ENCODE data around the gene CHRDL2. TPM values are rescaled to one million over a fixed set of nuclear protein-coding genes. Genes with fewer than 3 reads are reported as not detected.

CHRDL2 gene
- total and polyA plus RNA-seq, 2 of the 4 experiments (the other 2 are of a cell fraction): 0.80 TPM; not detected in 1

GRCh38 chr11:74756571-74756970, 25.3 kb upstream of the CHRDL2 start:
- Histone ChIP-seq H2AK9ac (replicated peaks; ENCODE audit: low read depth, low read length, poor library complexity) (no peak overlapping the region), H4K20me1 (ENCODE audit: insufficient read depth, low read length) (peaks cover 20% of the 10 kb centered on the region), H3K9ac (ENCODE audit: low read depth, low read length) (no peak overlapping the region), H3K27ac (ENCODE audit: insufficient read depth, low read length) (no peak overlapping the region), H2BK15ac (ENCODE audit: low read depth, low read length) (peak overlapping the region; percentile 16; the same call in 1 of the 3 replicates), H3K4me2 (ENCODE audit: low read depth, low read length) (no peak overlapping the region), H3K9me3 (ENCODE audit: control insufficient read depth, insufficient read depth, low read length) (no peaks in the 10 kb centered on the region), H2BK20ac (ENCODE audit: low read depth, low read length) (peak overlapping the region; percentile 34; the same call in 1 of the 2 replicates), H3K36me3 (ENCODE audit: control insufficient read depth, insufficient read depth, low read length) (no peaks in the 10 kb centered on the region), H2AK5ac (ENCODE audit: low read depth, low read length) (peak overlapping the region; percentile 90; the same call in 1 of the 2 replicates), H2BK120ac (ENCODE audit: low read depth, low read length) (peak overlapping the region; percentile 27; the same call in 1 of the 2 replicates), H3K14ac (replicated peaks; ENCODE audit: low read depth, low read length) (peak overlapping the region; percentile 45; the same call in 1 of the 2 replicates), H3K56ac (ENCODE audit: extremely low read depth, insufficient read depth, low read length) (no peak overlapping the region), H4K91ac (ENCODE audit: insufficient read depth, low read depth, low read length) (no peak overlapping the region), H4K8ac (ENCODE audit: low read depth in 2 of 2, low read length in 2 of 2) (no peak overlapping the region), H3K23ac (ENCODE audit: low read depth, low read length) (peak overlapping the region; percentile 75; the same call in 1 of the 2 replicates), H2BK5ac (ENCODE audit: low read depth, low read length, poor library complexity, severe bottlenecking) (peak overlapping the region; percentile 29), H3K18ac (ENCODE audit: low read depth, low read length) (peak overlapping the region; percentile 28; the same call in 1 of the 2 replicates), H3K27me3 (ENCODE audit: control insufficient read depth, insufficient read depth, low read length) (no peaks in the 10 kb centered on the region), H3K9me1 (ENCODE audit: insufficient read depth, low read length) (peaks cover 11% of the 10 kb centered on the region), H3K4me3 (ENCODE audit: insufficient read depth, low read depth, low read length) (no peak overlapping the region), H3K4me1 (ENCODE audit: control insufficient read depth, insufficient read depth, low read length) (peaks cover 13% of the 10 kb centered on the region), H2AFZ (replicated peaks; ENCODE audit: low read length, poor library complexity) (no peak overlapping the region), H4K5ac (ENCODE audit: low read depth, low read length) (peak overlapping the region; percentile 20; the same call in 1 of the 2 replicates), H3K4ac (ENCODE audit: low read depth, low read length) (peak overlapping the region; percentile 58; the same call in 1 of the 2 replicates), H3K79me1 (ENCODE audit: low read depth in 1 of 2, low read length in 2 of 2) (peaks cover 0 to 19% of the 10 kb centered on the region in 2 experiments; a peak in 3 of 4 replicates)
- BruUV-seq (replicated peaks): no TSS peak
- CTCF ChIA-PET: no interaction called here
- POLR2A ChIA-PET (ENCODE audit: unreplicated experiment): no interaction called here
- ATAC-seq (ENCODE audit: low read depth): no peak
- in situ Hi-C loops (cut with MboI; ENCODE audit: low sequenced_read_pairs) (no loop called here), dilution Hi-C loops (cut with HindIII; ENCODE audit: low sequenced_read_pairs, unreplicated experiment) (no loop called here), intact Hi-C loops (cut with micrococcal nuclease) (no loop called here)
- no peak for DNase-seq
- WGBS, 2 experiments (ENCODE audit: extremely low coverage in 2 of 2, insufficient read length in 1 of 2): 60% methylated on average over 1 of the region's 1 CpG; no CpG with 5 or more reads in 1 of the 2 experiments
- TF ChIP-seq RAD21 (IDR thresholded peaks at IDR 0.05; ENCODE audit: low read length) (no peak), MAFK (IDR thresholded peaks at IDR 0.05; ENCODE audit: low read depth, low read length) (no peak), CHD1 (IDR thresholded peaks at IDR 0.05; ENCODE audit: low read depth, low read length) (no peak), CEBPB (IDR thresholded peaks at IDR 0.05; ENCODE audit: low read depth, low read length) (no peak), MAZ (IDR thresholded peaks at IDR 0.05; ENCODE audit: borderline replicate concordance, low read depth, low read length) (no peak), FOS (IDR thresholded peaks at IDR 0.05; ENCODE audit: low read depth, low read length) (no peak)
